Endothelial cell (in vitro differentiated cells): ENCODE results near the gene ZNF263. TPM values are rescaled to one million over a fixed set of nuclear protein-coding genes. Genes with fewer than 3 reads are reported as not detected.

ENCODE experiments used
- DNase-seq: peaks from one replicate; pipeline ENCODE4 v3.0.0; 2021; ENCODE audit warnings: low spot score
- H3K27ac Mint-ChIP-seq: one replicate; pipeline ENCODE4 v1.8.0; 2021; ENCODE audit warnings: mixed read lengths, inconsistent platforms; ENCODE audit not compliant: unreplicated experiment
- H3K27me3 Mint-ChIP-seq: one replicate; pipeline ENCODE4 v1.8.0; 2021; ENCODE audit warnings: mild to moderate bottlenecking, moderate library complexity, mixed read lengths, inconsistent platforms; ENCODE audit not compliant: unreplicated experiment
- H3K36me3 Mint-ChIP-seq: one replicate; pipeline ENCODE4 v1.8.0; 2021; ENCODE audit warnings: mild to moderate bottlenecking, low read depth, mixed read lengths, inconsistent platforms; ENCODE audit not compliant: unreplicated experiment
- H3K4me1 Mint-ChIP-seq: one replicate; pipeline ENCODE4 v1.8.0; 2021; ENCODE audit warnings: mild to moderate bottlenecking, mixed read lengths, inconsistent platforms; ENCODE audit not compliant: unreplicated experiment
- H3K4me3 Mint-ChIP-seq: one replicate; pipeline ENCODE4 v1.8.0; 2021; ENCODE audit warnings: mild to moderate bottlenecking, mixed read lengths, inconsistent platforms; ENCODE audit not compliant: unreplicated experiment
- H3K9me3 Mint-ChIP-seq: one replicate; pipeline ENCODE4 v1.8.0; 2021; ENCODE audit warnings: mixed read lengths, inconsistent platforms; ENCODE audit not compliant: unreplicated experiment
- CTCF ChIP-seq: fragments of 200-600 bp; sonication (generic); IDR thresholded peaks from one replicate; pipeline ENCODE4 v1.5.0; 2021; ENCODE audit warnings: antibody characterized with exemption; ENCODE audit not compliant: unreplicated experiment
- total RNA-seq: library from RNA; stranded (reverse); fragmentation: NEBNext Ultra II Directional; extraction: Animal tissue kit (Norgen Biotek cat#: 25700); gene quantifications from one replicate; pipeline ENCODE4 v1.2.1, GENCODE V29; 2021; ENCODE audit not compliant: unreplicated experiment

Gene ZNF263
- total RNA-seq, 1 donor from 2014 or later = 43.7 TPM

- Mint-ChIP-seq H3K4me3 (no peak overlapping the region), H3K36me3 (no peaks in the 10 kb centered on the region), H3K9me3 (no peaks in the 10 kb centered on the region), H3K27ac (no peak overlapping the region), H3K4me1 (no peaks in the 10 kb centered on the region), H3K27me3 (peaks cover 2% of the 10 kb centered on the region)
- DNase-seq = no peak
- TF ChIP-seq CTCF = no peak
These were observed 8.3 kb upstream of the ZNF263 start for GRCh38 chr16:3274947-3275346.

GRCh38 chr16:3276679-3277078 is 6.6 kb upstream of the ZNF263 start:
- H3K27ac Mint-ChIP-seq = no peak overlapping the region
- no peaks in the 10 kb centered on the region for H3K9me3 Mint-ChIP-seq
- no peak for DNase-seq
- peaks cover 4% of the 10 kb centered on the region for H3K27me3 Mint-ChIP-seq
- no peaks in the 10 kb centered on the region for H3K36me3 Mint-ChIP-seq
- TF ChIP-seq CTCF = no peak
- no peak overlapping the region for H3K4me3 Mint-ChIP-seq
- no peaks in the 10 kb centered on the region for H3K4me1 Mint-ChIP-seq

DNA sequence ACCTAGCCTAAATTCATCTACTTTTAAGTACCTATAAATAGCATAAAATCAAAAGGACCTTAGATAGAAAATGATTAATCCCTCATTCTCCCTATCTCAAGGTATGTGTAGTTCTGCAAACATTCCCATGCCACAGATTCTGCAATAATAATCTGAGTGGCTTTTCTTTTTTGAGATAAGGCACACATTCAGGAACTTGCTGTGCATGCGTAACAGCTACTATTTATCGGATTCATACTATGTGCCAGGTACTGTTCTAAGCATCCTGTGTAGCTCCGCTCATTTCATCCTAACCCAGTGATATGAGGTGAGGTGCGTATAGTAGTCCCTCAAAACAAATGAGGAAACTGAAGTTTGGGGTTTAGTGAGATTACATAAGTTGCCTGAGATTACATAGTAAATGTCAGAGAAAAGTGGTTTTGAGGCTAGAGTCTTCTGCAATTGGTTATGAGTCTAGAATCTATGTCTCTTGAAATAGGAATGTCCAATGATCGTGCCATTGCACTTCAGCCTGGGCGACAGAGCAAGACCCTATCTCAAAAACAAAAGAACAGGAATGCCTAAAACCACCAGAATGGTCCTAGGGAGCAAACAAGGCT is 2.0 kb upstream of the ZNF263 start:
- Mint-ChIP-seq H3K9me3 (no peaks in the 10 kb centered on the region), H3K27ac (no peak overlapping the region), H3K36me3 (peaks cover 16% of the 10 kb centered on the region), H3K4me1 (peaks cover 15% of the 10 kb centered on the region), H3K27me3 (peaks cover 24% of the 10 kb centered on the region), H3K4me3 (peak overlapping the region; percentile 56)
- no peak for TF ChIP-seq CTCF
- DNase-seq = no peak

DNA sequence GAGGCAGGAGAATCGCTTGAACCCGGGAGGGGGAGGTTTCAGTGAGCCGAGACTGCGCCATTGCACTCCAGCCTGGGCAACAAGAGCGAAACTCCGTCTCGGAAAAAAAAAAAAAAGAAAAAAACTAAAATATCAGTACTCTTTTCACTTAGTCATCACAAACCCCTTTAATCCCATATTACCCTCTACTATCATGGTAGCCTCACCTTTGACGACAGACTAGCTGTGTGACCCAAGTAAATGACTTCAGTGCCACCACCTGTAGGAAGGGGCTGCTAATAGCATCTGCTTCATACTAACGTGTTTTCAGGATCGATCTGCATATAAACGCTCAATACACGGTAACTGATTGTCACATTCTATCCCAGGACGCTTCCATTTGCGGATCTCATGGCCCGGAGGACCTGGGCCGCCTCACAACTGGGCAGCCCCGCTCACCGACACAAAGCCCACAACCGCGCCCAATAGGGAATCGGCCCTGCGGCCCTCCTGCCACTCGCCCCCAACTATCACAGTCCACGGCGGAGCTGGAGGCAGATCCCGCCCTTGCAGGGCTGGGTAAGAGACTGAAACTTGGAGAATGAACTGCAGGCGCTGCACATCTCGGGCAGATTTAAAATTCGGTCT is 1.1 kb upstream of the ZNF263 start:
- Mint-ChIP-seq H3K36me3 (peaks cover 24% of the 10 kb centered on the region), H3K9me3 (peaks cover 5% of the 10 kb centered on the region), H3K4me1 (peaks cover 15% of the 10 kb centered on the region), H3K4me3 (peak overlapping the region; percentile 94), H3K27ac (peak overlapping the region; percentile 90), H3K27me3 (peaks cover 24% of the 10 kb centered on the region)
- DNase-seq = peak; percentile 60
- TF ChIP-seq CTCF = no peak

- H3K36me3 Mint-ChIP-seq = peaks cover 39% of the 10 kb centered on the region
- peak overlapping the region; percentile 96 for H3K4me3 Mint-ChIP-seq
- H3K9me3 Mint-ChIP-seq = peaks cover 9% of the 10 kb centered on the region
- H3K27ac Mint-ChIP-seq = peak overlapping the region; percentile 97
- H3K4me1 Mint-ChIP-seq = peaks cover 15% of the 10 kb centered on the region
- TF ChIP-seq CTCF = no peak
- peaks cover 22% of the 10 kb centered on the region for H3K27me3 Mint-ChIP-seq
- DNase-seq = no peak
These were observed 504 bp downstream of the ZNF263 start for GRCh38 chr16:3283543-3284447.
